ENCODE results near the gene MAFG. TPM values are rescaled to one million over a fixed set of nuclear protein-coding genes. Genes with fewer than 3 reads are reported as not detected.
A peak's percentile ranks its signal among the peaks of the same experiment; 100 is the strongest.

Gene MAFG
- 23.6 TPM for polyA plus RNA-seq (2013, experiment 1 of 2; ENCODE audit: insufficient read length)
- polyA plus RNA-seq (2013, experiment 2 of 2; ENCODE audit: insufficient read length), result 23.6 TPM

DNA sequence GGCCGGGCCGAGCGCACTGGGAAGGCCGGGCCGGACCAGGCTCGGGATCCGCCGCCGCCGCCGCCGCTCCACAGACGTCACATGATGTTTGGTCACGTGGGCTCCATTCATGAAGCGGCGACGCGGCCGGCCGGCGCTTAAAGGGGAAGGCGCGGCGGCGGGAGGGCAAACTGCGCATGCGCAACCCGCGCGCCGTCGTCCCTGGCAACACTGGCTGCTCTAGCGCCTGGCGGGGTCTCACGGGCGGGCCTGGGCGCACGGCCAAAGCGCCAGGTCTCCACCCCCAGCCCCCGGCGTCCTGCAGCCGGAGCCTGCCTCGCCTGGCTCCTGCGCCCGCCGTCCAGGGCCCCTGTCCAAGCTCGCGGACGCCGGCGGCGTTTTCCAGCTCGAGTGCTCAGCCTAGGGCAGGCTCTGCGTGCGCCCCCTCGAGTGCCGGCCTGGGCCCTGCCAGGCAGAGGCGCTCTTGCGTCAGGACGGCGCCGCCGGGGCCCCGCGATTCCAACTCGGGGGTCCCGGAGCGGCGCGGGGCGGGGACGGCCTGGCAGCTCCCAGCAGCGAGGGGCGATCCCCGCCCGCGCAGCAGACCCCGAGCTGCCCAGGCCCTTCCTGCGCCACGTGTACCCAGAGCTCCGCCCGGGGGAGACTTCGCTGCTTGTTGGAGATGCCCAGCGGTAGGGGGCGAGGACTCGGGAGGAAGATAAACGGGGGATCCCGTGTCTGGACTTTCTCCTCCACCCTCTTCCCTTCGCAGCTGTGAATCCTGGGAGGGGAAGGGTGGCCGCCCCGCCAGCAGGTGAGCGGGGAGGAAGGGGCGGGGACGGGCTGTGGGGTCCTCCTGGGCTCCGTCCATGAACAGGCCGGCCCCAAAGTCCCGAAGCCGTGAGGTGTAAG is at the start of gene MAFG:
TSS of gene MAFG (minus strand) at position 83 of the 891 bp plus-strand sequence. CDS start 4,550 bp downstream, outside the sequence.
- peak; percentile 94 for DNase-seq

- no peak for DNase-seq
These were observed 49.0 kb upstream of the MAFG start for GRCh38 chr17:81976332-81977210.

DNA sequence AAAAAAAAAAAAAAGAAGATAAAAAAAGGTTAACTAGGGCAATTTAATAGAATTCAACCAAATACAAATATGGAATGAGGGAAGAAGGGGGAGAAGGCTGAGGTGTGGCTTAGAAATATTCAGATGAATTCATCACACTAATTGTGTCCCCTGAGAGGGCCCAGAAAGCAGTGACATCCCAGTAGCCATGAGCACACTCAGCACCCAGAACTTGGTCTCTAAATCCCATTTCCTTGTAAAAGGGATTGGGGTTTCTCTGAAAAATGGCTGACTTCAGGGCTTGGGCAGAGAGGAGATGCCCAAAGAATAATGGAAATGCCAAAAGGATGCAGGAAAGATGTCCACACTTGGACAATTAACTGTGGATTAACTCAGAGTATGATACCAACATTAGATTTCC is 45.9 kb upstream of the MAFG start:
- no peak for DNase-seq

GRCh38 chr17:81968850-81969812 is 41.6 kb upstream of the MAFG start:
- DNase-seq, result no peak

DNA sequence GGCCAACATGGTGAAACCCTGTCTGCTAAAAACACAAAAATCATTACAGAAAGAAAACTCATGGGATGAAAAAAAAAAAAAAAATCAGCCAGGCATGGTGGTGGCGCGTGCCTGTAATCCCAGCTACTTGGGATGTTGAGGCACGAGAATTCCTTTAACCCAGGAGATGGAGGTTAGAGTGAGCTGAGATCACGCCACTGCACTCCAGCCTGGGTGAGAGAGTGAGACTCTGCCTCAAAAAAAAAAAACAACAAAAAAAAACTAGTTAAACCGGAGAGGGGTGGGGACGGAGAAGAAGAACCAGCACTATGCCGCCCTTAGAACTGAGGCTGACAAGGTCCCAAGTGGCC is 40.8 kb upstream of the MAFG start:
- no peak for DNase-seq

- DNase-seq, result peak; percentile 58
These were observed 40.2 kb upstream of the MAFG start for GRCh38 chr17:81967533-81968395.

DNA sequence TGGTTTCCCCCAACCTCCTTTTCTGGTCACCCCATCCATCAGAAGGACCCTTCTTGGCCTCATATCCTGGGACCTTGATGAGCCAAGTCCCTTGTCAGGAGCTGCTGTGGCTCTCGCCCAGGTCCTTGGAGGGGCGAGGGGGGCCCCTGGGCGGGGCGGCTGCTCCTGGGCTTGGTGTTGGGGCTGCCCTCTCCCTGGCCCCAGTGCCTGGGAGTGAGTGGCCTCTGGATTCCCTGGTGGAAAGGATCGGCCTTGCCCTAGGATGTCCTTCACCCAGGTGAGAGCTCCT is 39.7 kb upstream of the MAFG start:
- no peak for DNase-seq

GRCh38 chr17:81966343-81967243 is 39.1 kb upstream of the MAFG start:
- DNase-seq, result no peak

- no peak for DNase-seq
These were observed 36.7 kb upstream of the MAFG start for GRCh38 chr17:81964081-81964849.

DNA sequence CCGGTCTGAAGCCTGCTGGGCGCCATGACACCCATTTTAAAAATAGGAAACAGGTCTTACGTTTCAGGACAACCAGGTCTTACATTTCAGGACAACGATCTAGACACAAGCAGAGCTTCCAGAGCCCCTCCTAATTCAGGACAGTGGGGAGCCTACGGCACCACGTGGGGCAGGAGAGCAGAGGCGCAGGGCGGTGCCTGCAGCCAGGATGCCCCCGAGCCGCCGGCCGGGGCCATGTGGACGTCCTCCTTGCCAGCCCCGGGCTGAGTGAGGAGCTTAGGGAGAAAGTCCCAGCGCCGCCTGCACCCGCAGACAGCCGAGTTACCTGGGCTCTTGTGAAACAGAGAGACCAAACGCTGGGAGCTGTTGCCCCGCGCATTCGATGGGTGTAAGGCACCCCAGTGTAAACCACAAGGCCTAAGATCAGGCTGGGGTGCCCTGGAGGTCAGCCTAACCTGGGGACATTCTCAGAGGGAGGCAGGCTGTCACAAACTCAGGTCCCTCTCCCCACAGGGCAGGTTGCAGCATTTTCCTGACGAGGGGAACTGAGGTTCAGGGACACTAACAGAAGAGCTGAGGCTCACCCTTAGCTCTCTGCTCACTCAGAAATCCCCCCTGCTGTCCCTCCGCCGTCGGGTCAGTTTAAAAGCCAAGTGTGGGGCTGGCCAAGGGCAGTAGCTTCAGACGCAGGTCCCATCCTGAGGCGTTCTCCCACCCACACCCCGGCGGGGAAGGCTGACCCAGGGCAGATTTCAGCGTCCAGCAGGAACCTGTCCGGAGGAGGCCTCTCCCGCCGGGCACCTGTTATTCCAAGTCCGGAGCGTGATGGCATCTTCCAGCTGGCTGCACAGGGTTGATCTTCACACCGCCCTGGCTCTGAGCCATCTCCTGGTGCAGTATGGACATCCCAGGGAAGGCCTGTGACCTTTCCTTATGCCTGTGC is 35.2 kb upstream of the MAFG start:
- no peak for DNase-seq

DNA sequence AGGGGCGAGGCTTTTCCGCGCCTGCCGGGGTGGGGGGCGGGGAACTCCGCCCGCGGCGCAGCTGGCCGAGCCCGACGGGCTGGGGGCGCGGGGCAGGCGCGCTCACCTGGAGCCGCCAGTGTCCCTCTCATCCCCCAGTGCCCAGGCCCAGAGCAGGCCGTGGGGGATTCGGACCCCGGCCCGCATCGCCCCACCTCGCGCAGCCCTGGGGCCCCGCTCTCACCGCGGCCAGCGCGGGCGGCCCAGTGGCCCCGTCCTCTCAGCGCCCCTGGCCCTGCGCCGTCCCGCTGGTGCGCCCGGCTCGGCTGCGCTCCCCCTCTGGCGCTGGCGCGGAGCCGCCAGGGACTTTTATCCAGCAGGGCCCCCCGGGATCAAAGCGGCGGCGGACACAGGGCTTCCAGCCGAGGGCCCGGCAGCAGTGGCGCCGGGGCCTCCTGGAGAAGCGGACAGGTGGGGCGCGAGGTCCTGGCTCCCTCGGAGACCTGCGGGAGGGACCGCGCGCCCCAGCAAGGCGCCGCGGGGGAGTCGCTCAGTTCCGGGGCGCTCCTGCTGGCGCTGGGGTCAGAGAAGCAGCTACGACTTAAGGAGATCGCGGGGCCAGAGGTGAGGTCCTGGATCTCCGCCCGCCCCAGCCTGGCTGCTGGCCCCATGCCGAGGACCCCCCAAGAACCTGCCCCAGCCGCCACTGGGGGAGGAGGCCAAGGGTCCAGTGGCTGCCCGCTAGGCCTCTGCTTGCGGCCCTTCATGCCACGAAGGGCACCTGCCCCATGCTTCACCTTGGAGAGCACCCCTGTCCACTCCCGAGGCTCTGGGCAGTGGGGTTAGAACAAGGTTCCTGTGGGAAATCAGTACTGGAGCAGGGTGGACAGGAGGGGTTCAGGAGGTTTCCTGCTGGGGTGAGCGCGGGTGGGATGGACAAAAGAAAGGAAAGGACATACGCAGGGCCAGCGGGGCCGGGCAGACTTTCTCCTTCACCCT is 34.3 kb upstream of the MAFG start:
- no peak for DNase-seq

DNA sequence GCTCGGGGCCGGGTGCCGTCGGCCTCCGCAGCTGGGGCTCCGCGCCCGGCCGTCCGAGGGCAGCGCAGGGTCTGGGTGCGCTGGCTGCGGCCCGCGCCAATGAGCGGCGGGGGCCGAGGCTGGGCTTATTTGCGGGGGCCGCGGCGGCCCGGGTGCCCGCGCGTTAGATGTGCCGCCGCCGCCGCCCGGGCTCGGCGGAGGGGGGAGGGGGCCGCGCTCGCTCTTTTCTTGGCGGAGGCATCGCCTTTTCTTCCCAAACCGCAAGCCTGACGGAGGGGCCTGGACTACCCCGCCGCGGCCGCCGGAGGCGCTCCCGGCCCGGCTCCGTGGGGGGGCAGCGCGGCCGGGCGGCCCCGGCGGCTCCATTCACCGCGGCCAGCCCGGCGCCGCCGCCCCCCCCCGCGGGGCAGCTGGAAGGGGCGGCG is 33.6 kb upstream of the MAFG start, which contains the start of gene NOTUM:
TSS of gene NOTUM (minus strand) at position 101 of the 425 bp plus-strand sequence. CDS start 278 bp downstream, outside the sequence.
- peak; percentile 50 for DNase-seq

- DNase-seq, result no peak
These were observed 32.8 kb upstream of the MAFG start for GRCh38 chr17:81960130-81960958.

- DNase-seq, result peak; percentile 40
These were observed 32.0 kb upstream of the MAFG start for GRCh38 chr17:81959362-81960129.
